ENCODE results near the gene SEPTIN1.

DNA sequence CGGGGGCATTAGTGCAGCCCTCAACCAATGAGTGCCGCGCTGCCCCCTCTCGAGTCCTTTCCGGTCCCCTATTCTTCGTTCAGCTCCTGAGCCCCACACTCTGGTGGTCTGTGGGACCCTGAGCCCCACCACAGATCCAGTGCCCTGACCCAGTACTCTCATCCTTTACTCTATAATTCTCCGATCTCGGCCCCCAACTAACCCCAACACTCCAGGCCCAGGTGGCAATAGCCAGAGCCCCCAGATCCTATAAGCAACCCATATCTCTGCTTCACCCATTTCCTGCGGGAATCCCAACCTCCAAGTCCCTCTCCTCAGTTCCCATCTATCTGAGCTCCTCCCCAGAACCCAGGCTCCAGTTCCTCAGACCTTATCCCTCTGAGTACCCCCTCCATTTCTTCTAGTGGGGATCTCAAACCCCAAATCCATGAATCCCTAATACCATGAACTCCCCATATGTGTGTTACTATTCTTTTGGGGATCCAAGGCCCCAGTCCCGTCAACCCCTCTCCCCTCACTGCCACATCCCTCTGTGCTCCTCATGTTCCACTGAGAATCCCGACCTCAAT, 11.0 kb downstream of the SEPTIN1 start:
- TF ChIP-seq CTCF (IDR thresholded peaks at IDR 0.05) (no peak), POLR2A (IDR thresholded peaks at IDR 0.05) (no peak)

Data from esophagus squamous epithelium (tissue), 4 donors.